Measurements from ENCODE around the gene PBX4. TPM values are rescaled to one million over a fixed set of nuclear protein-coding genes. Genes with fewer than 3 reads are reported as not detected.
"Not testable (repeated sequence)": the region's sequence is repeated elsewhere in the genome, so short reads cannot be mapped to it uniquely, and the experiment has no call there.

PBX4 gene
- total and polyA plus RNA-seq, 2 experiments from 2014 or later: 2.6 to 4.1 TPM

DNA sequence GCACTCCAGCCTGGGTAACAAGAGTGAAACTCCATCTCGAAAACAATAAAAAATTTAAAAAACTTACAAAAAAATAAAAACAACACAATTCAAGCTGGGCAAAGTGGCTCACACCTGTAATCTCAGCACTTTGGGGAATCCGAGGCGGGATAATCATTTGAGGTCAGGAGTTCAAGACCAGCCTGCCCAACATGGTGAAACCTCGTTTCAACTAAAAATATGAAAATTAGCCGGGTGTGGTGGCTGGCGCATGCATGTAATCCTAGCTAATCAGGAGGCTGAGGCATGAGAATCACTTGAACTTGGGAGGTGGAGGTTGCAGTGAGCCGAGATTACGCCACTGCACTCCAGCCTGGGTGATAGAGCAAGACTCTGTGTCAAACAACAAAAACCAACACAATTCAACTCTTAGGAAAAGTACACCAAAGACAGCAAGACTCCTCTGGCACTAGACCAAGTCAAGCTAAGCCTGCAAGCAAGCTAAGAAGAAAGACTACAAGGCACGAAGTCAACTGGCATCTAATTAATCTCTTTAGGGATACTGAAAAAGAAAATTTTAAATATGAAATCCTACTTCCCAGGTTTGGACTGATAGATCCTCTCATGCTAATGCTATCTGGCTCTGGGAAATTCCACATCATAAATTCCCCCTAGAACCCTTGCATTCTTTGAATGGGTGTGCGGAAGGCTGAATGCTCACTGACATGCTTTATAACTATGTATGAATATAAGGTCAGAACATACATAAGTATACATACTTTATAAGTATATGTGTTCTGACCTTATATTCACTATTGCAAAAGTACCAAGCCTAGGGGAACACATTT, 7.9 kb downstream of the PBX4 start:
- H3K27ac Mint-ChIP-seq: no peak overlapping the region
- TF ChIP-seq ZNF114 (CRISPR knock-in tag; IDR thresholded peaks at IDR 0.05) (no peak), ZNF331 (CRISPR knock-in tag; IDR thresholded peaks at IDR 0.05; ENCODE audit: low read depth) (no peak)
- TF ChIP-seq, protein P1, sequence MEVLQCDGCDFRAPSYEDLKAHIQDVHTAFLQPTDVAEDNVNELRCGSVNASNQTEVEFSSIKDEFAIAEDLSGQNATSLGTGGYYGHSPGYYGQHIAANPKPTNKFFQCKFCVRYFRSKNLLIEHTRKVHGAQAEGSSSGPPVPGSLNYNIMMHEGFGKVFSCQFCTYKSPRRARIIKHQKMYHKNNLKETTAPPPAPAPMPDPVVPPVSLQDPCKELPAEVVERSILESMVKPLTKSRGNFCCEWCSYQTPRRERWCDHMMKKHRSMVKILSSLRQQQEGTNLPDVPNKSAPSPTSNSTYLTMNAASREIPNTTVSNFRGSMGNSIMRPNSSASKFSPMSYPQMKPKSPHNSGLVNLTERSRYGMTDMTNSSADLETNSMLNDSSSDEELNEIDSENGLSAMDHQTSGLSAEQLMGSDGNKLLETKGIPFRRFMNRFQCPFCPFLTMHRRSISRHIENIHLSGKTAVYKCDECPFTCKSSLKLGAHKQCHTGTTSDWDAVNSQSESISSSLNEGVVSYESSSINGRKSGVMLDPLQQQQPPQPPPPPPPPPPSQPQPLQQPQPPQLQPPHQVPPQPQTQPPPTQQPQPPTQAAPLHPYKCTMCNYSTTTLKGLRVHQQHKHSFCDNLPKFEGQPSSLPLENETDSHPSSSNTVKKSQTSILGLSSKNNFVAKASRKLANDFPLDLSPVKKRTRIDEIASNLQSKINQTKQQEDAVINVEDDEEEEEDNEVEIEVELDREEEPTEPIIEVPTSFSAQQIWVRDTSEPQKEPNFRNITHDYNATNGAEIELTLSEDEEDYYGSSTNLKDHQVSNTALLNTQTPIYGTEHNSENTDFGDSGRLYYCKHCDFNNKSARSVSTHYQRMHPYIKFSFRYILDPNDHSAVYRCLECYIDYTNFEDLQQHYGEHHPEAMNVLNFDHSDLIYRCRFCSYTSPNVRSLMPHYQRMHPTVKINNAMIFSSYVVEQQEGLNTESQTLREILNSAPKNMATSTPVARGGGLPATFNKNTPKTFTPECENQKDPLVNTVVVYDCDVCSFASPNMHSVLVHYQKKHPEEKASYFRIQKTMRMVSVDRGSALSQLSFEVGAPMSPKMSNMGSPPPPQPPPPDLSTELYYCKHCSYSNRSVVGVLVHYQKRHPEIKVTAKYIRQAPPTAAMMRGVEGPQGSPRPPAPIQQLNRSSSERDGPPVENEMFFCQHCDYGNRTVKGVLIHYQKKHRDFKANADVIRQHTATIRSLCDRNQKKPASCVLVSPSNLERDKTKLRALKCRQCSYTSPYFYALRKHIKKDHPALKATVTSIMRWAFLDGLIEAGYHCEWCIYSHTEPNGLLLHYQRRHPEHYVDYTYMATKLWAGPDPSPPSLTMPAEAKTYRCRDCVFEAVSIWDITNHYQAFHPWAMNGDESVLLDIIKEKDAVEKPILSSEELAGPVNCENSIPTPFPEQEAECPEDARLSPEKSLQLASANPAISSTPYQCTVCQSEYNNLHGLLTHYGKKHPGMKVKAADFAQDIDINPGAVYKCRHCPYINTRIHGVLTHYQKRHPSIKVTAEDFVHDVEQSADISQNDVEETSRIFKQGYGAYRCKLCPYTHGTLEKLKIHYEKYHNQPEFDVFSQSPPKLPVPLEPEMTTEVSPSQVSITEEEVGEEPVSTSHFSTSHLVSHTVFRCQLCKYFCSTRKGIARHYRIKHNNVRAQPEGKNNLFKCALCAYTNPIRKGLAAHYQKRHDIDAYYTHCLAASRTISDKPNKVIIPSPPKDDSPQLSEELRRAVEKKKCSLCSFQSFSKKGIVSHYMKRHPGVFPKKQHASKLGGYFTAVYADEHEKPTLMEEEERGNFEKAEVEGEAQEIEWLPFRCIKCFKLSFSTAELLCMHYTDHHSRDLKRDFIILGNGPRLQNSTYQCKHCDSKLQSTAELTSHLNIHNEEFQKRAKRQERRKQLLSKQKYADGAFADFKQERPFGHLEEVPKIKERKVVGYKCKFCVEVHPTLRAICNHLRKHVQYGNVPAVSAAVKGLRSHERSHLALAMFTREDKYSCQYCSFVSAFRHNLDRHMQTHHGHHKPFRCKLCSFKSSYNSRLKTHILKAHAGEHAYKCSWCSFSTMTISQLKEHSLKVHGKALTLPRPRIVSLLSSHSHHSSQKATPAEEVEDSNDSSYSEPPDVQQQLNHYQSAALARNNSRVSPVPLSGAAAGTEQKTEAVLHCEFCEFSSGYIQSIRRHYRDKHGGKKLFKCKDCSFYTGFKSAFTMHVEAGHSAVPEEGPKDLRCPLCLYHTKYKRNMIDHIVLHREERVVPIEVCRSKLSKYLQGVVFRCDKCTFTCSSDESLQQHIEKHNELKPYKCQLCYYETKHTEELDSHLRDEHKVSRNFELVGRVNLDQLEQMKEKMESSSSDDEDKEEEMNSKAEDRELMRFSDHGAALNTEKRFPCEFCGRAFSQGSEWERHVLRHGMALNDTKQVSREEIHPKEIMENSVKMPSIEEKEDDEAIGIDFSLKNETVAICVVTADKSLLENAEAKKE (CRISPR knock-in tag; IDR thresholded peaks at IDR 0.05): no peak

DNA sequence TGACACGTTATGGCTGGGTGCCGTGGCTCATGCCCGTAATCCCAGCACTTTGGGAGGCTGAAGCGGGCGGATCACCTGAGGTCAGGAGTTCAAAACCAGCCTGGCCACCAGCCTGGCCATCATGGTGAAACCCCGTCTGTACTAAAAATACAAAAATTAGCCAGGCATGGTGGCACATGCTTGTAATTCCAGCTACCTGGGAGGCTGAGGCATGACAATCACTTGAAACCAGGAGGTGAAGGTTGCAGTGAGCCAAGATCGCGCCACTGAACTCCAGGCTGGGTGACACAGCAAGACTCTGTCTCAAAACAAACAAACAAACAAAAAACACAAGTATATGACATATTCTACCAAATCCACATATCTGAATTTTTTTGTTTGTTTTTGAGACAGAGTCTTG, 11.8 kb downstream of the PBX4 start:
- H3K4me3 ChIP-seq; H3K4me3 Mint-ChIP-seq; H3K79me2 ChIP-seq (replicated peaks; ENCODE audit: insufficient read depth); H3K9me2 ChIP-seq (ENCODE audit: insufficient read depth); H3K9me3 Mint-ChIP-seq; H3K27me3 ChIP-seq (ENCODE audit: insufficient read depth); H3K36me3 ChIP-seq (ENCODE audit: insufficient read depth); H3K27me3 Mint-ChIP-seq (ENCODE audit: insufficient read depth, low read depth, poor library complexity); ATAC-seq; H2AFZ ChIP-seq; H3K36me3 Mint-ChIP-seq (ENCODE audit: low read depth); H4K20me1 ChIP-seq (replicated peaks; ENCODE audit: insufficient read depth); H3K4me2 ChIP-seq; H3K27ac Mint-ChIP-seq; H3K27ac ChIP-seq (ENCODE audit: low read depth); H3F3A ChIP-seq (replicated peaks; ENCODE audit: low read depth); DNase-seq (ENCODE audit: low spot score): not testable (repeated sequence)
- peaks cover 16% of the 10 kb centered on the region; the same call in 1 of the 2 replicates for H3K4me1 ChIP-seq (ENCODE audit: insufficient read depth)
- peaks cover 18% of the 10 kb centered on the region for H3K4me1 Mint-ChIP-seq

More for the DNA sequence above, 7.9 kb downstream of the PBX4 start:
- no peak overlapping the region for H3K4me3 Mint-ChIP-seq
- Histone ChIP-seq H3F3A (replicated peaks; ENCODE audit: low read depth) (no peaks in the 10 kb centered on the region), H3K9me2 (ENCODE audit: insufficient read depth) (no peaks in the 10 kb centered on the region), H4K20me1 (replicated peaks; ENCODE audit: insufficient read depth) (no peaks in the 10 kb centered on the region), H2AFZ (no peak overlapping the region), H3K4me2 (no peak overlapping the region), H3K79me2 (replicated peaks; ENCODE audit: insufficient read depth) (no peaks in the 10 kb centered on the region), H3K36me3 (ENCODE audit: insufficient read depth) (no peaks in the 10 kb centered on the region), H3K27me3 (ENCODE audit: insufficient read depth) (no peaks in the 10 kb centered on the region), H3K4me3 (no peak overlapping the region), H3K4me1 (ENCODE audit: insufficient read depth) (no peaks in the 10 kb centered on the region), H3K27ac (ENCODE audit: low read depth) (no peak overlapping the region)
- H3K36me3 Mint-ChIP-seq (ENCODE audit: low read depth): no peaks in the 10 kb centered on the region
- DNase-seq (ENCODE audit: low spot score) (no peak), ATAC-seq (no peak)
- H3K4me1 Mint-ChIP-seq: peaks cover 4% of the 10 kb centered on the region; the same call in 2 of the 3 replicates
- no peaks in the 10 kb centered on the region for H3K9me3 Mint-ChIP-seq
- H3K27me3 Mint-ChIP-seq (ENCODE audit: insufficient read depth, low read depth, poor library complexity): peaks cover 8% of the 10 kb centered on the region

Measured in GM23338 (cell line).